Urinary bladder (tissue), 4 donors: ENCODE measurements around the gene ZC2HC1B. TPM values are rescaled to one million over a fixed set of nuclear protein-coding genes. Genes with fewer than 3 reads are reported as not detected.

Source experiments
- DNase-seq: peaks from one replicate; pipeline ENCODE4 v3.0.0-alpha.2; 2015; ENCODE audit errors: extremely low spot score
- H3K27ac ChIP-seq: one replicate; pipeline ENCODE4 v1.5.1; 2013; ENCODE audit warnings: low read depth, mild to moderate bottlenecking, moderate library complexity
- H3K36me3 ChIP-seq: one replicate; pipeline ENCODE4 v1.6.1; 2013; ENCODE audit warnings: mild to moderate bottlenecking, moderate library complexity; ENCODE audit not compliant: insufficient read depth
- H3K4me1 ChIP-seq: one replicate; pipeline ENCODE4 v1.6.1; 2013; ENCODE audit warnings: mild to moderate bottlenecking, moderate library complexity; ENCODE audit not compliant: insufficient read depth
- H3K4me3 ChIP-seq: one replicate; pipeline ENCODE4 v1.5.1; 2013; ENCODE audit warnings: low read depth, low read length
- WGBS: extraction: QIAGEN DNeasy Blood & Tissue Kit; methylation state at CpG from one replicate; pipeline ENCODE4 v1.1.7; 2013; 5-methylcytosine and 5-hydroxymethylcytosine counted together
- polyA plus RNA-seq: library from polyadenylated mRNA; stranded (reverse); fragments of 200-250 nt; gene quantifications from one replicate; pipeline ENCODE4 v1.2.3, GENCODE V29; 2013
- total RNA-seq: library from RNA; depleted of rRNA; stranded (reverse); fragments of >200 nt; gene quantifications from one replicate; pipeline ENCODE4 v1.2.3, GENCODE V29; 2014
- donor health status: healthy with polysubstance abuse.
- donor health status: healthy.

ZC2HC1B gene
- total and polyA plus RNA-seq, 2 donors, result not detected

GRCh38 chr6:143966312-143966711 is 102.0 kb downstream of the ZC2HC1B start:
- H3K36me3 ChIP-seq, result no peaks in the 10 kb centered on the region
- 97% methylated on average over 1 of the region's 1 CpG for WGBS
- no peak overlapping the region for H3K27ac ChIP-seq
- no peak overlapping the region for H3K4me3 ChIP-seq
- no peaks in the 10 kb centered on the region for H3K4me1 ChIP-seq
- DNase-seq, result no peak

- no peaks in the 10 kb centered on the region for H3K36me3 ChIP-seq
- H3K27ac ChIP-seq, result no peak overlapping the region
- no peak overlapping the region for H3K4me3 ChIP-seq
- 68% methylated on average over 5 of the region's 5 CpGs for whole genome bisulfite sequencing
- H3K4me1 ChIP-seq, result no peaks in the 10 kb centered on the region
- DNase-seq, result no peak
Measured at GRCh38 chr6:143967706-143968376, 103.6 kb downstream of the ZC2HC1B start.

GRCh38 chr6:143969077-143969476 is 104.8 kb downstream of the ZC2HC1B start:
- Histone ChIP-seq H3K4me3 (no peak overlapping the region), H3K27ac (no peak overlapping the region), H3K36me3 (no peaks in the 10 kb centered on the region), H3K4me1 (no peaks in the 10 kb centered on the region)
- DNase-seq, result no peak
- WGBS, result 65% methylated on average over 2 of the region's 2 CpGs

DNA sequence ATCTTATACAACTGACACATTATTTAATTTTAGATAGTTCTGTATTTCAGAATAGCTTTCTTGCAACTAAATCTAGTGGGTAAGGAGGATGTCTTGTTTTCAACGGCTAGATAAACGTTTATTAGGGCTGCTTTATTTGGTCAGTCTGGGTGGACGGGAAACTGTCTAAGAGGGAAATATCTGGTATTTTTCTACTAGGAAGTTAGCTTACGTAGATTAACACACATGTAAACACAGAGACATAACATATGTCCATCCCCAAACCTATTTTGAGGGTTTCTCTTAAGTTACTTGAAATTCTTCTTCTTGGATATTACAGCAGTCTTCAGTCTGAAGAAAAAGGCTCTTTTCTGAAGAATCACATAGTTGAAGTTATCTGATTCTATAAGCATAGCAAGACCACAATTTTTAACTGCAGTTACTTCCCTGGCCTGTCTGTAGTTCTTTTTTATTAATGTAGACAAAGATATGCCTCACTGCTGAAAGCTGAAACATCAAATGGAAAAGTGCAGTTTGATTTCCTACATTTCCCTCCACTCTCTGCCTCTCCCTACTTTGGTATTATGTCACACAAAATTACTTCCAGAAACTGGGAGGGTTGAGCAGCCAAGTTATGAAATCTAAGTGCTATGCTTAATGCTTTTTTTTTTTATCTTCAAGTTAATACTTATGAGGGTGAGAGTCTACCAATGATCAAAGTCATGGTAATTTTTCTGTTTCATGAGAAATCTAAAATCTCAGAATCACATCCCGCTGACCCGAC is 106.4 kb downstream of the ZC2HC1B start:
- Histone ChIP-seq H3K27ac (no peak overlapping the region), H3K4me1 (no peaks in the 10 kb centered on the region), H3K4me3 (no peak overlapping the region), H3K36me3 (no peaks in the 10 kb centered on the region)
- 48% methylated on average over 6 of the region's 6 CpGs for WGBS
- DNase-seq, result no peak

DNA sequence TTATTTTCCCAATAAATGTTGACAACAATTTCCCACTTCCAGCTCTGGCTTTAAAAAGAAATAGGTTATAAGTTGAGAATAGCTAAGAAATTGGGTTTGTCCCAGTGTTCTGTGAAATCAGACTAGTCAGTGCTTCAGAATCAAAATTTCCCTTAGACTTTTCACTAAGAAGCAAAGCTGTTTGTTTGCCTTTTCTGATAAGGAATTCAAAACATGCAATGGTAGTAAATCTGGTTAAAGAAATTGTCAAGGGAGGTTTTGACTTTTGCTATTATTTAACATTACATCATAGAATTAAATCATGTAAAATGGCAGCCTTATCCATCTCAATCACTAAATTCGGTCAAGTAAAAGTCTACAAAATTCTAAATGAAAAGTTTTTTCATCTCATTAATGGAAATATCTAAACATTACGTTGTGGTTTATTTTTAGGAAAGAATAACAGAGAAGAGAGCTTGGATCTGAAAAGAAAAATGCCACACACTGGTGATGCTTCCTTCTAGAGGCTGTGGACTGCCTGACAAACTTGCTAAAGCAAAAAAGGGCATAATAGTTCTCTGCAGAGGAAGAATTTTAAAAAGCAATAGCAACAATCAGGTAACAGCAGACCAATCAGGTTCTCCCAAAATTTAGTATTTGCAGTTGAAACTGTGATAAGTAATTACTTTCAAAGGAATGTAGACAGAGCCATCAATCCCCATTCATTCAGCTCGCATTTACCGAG is 107.4 kb downstream of the ZC2HC1B start:
- 39% methylated on average over 4 of the region's 4 CpGs for WGBS
- no peaks in the 10 kb centered on the region for H3K4me1 ChIP-seq
- no peaks in the 10 kb centered on the region for H3K36me3 ChIP-seq
- DNase-seq, result no peak
- no peak overlapping the region for H3K4me3 ChIP-seq
- H3K27ac ChIP-seq, result peak overlapping the region; percentile 38

DNA sequence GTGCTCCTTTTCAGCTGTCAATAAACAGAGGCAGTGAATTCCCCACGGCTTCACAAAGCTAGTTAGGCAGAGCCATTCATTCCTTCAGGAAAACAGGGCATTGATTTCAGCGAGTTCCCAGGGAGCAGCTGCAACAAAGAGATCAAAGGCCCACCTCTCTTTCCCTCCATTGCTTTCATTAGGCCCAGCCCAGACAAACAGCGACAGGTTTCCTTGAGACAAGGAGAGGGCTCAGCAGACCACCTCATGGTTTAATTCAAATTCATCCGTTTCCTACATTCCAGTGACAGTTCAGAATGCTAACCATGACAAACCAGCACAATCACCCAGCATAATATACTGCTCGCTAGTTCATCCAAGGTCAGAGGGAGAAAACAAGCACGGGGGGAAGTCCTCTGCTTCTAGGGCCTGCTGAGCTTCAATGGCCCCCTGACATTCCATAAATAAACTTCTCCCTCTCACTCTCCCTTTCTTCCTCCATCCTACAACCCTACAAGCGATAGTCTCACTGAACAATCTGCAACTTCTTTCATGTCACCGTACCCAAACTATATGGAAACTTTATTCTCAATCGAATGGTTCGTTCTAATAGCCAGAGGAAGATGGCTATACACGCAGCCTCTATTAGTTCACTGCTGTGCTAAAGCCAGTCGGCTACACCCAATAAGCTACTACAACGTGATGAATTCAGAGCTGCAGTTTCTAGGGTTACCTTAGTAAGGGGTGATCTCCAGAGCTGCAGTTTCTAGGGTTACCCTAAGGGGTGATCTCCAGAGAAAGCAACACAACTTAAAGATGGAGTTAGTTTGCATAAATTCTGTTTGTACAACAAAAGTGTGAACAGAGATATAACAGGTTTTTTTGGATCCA is 109.1 kb downstream of the ZC2HC1B start:
- WGBS, result 67% methylated on average over 13 of the region's 13 CpGs
- no peak for DNase-seq
- Histone ChIP-seq H3K36me3 (no peaks in the 10 kb centered on the region), H3K4me1 (no peaks in the 10 kb centered on the region), H3K27ac (no peak overlapping the region), H3K4me3 (no peak overlapping the region)

- H3K4me3 ChIP-seq, result no peak overlapping the region
- 71% methylated on average over 8 of the region's 8 CpGs for WGBS
- H3K4me1 ChIP-seq, result no peaks in the 10 kb centered on the region
- no peak overlapping the region for H3K27ac ChIP-seq
- no peaks in the 10 kb centered on the region for H3K36me3 ChIP-seq
- DNase-seq, result no peak
Measured at GRCh38 chr6:143974089-143974488, 109.8 kb downstream of the ZC2HC1B start.

DNA sequence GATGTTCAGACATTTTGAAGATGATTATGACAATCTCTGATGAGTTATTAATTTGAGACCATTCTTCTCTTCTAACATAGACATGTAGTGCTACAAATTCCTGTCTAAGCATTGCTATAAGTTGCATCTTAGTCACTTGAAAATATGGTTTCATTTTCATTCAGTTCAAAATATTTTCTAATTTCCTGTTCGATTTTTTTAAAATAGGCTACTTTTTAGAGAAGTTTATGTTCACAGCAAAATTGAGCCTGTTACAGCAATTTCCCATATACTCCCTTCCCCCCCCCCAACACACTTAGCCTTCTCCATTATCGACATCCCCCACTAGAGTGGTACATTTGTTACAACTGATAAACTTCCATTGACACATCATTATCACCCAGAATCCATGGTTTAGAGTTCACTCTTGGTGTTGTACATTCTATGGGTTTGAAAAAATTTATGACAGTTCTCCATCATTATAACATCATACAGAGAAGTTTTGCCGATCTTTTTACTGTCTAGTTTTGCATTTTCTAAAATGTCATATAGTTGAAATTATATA is 112.6 kb downstream of the ZC2HC1B start:
- 78% methylated on average over 3 of the region's 3 CpGs for WGBS
- DNase-seq, result no peak

DNA sequence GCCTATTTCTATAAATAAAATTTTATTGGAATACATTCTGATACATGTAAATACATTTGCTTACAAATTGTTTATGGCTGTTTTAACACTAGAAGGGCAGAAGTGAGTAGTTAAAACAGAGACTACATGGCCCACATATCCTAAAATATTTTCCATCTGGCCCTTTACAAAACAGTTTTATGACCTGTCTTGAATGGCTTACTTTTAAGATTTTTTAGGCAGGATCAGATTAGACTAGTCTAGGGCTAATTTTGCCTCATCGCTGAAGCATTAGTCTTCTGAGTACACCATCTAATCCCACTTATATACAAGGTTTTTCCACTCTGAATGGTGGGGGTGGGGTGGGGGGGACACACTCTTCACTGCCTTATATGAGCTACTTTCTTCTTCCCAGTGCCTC is 116.6 kb downstream of the ZC2HC1B start:
- WGBS, result 44% methylated on average over 1 of the region's 1 CpG
- no peak for DNase-seq
- Histone ChIP-seq H3K4me3 (no peak overlapping the region), H3K27ac (no peak overlapping the region), H3K36me3 (no peaks in the 10 kb centered on the region), H3K4me1 (no peaks in the 10 kb centered on the region)

More for the DNA sequence above, 112.6 kb downstream of the ZC2HC1B start:
- Histone ChIP-seq H3K4me1 (no peaks in the 10 kb centered on the region), H3K36me3 (no peaks in the 10 kb centered on the region), H3K27ac (no peak overlapping the region), H3K4me3 (no peak overlapping the region)

GRCh38 chr6:143982968-143983367 is 118.7 kb downstream of the ZC2HC1B start:
- Histone ChIP-seq H3K36me3 (no peaks in the 10 kb centered on the region), H3K4me3 (no peak overlapping the region), H3K4me1 (no peaks in the 10 kb centered on the region), H3K27ac (no peak overlapping the region)
- no peak for DNase-seq
- 83% methylated on average over 2 of the region's 2 CpGs for WGBS

DNA sequence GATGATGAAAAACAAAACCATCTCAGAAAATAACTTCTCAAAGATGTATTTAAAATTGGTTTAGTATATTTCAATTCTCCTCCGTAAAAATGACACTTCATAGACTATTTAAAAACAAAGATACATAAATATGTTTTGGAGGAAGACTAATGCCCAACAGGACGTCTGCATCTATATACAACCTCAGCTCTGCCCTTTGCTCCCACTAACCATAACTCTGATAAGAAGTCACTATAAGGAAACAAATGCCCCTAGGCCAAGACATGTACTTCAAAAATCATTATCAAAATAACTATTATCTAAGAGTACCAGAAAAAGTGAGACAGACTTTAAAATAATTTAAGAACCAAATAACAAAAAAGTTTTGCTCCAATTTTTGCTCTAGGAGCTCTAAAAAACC is 120.4 kb downstream of the ZC2HC1B start:
- 65% methylated on average over 2 of the region's 2 CpGs for WGBS
- no peak for DNase-seq

DNA sequence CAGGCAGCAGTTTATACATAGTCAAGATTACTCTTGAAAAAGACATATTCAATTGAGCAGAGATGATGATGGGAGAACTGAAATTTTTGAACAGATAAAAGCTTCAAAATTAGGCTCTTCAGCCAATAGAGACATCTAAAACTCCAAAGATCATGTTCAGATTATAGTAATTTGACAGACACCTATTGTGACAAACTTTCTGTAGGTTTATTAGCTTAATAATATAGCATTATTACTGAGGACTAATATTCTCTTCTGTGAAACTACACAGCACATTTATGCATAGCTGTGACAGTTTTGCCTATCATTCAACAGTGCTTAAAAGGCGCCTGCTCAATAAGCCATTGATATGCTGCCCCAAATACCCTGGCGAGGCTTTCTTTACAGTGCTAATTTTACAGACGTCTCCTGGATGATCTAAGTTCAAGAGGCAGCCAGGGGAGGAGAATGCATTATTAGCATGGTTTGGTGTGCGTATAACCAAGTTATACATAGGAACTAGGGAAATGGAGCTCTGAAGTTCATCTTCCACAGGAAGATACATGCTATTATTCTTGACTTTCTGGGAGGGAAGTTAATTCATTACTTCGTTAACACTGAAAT is 122.3 kb downstream of the ZC2HC1B start:
- no peaks in the 10 kb centered on the region for H3K4me1 ChIP-seq
- no peak overlapping the region for H3K27ac ChIP-seq
- H3K4me3 ChIP-seq, result no peak overlapping the region
- DNase-seq, result no peak
- H3K36me3 ChIP-seq, result no peaks in the 10 kb centered on the region
- WGBS, result 77% methylated on average over 5 of the region's 5 CpGs

More for the DNA sequence above, 120.4 kb downstream of the ZC2HC1B start:
- no peaks in the 10 kb centered on the region for H3K4me1 ChIP-seq
- no peak overlapping the region for H3K27ac ChIP-seq
- H3K36me3 ChIP-seq, result no peaks in the 10 kb centered on the region
- no peak overlapping the region for H3K4me3 ChIP-seq
